ES-I3 (cell line): ENCODE data around the gene EYS.

Experiments used
- H3K36me3 ChIP-seq: 2 replicates; pipeline ENCODE4 v1.6.1; 2013; ENCODE audit warnings: mild to moderate bottlenecking, low read length, control low read depth, moderate library complexity; ENCODE audit not compliant: insufficient read depth
- H3K4me1 ChIP-seq: 2 replicates; pipeline ENCODE4 v1.6.1; 2013; ENCODE audit warnings: mild to moderate bottlenecking, control low read depth, low read length; ENCODE audit not compliant: insufficient read depth
- H3K9ac ChIP-seq: 2 replicates; pipeline ENCODE4 v1.6.1; 2013; ENCODE audit warnings: low read depth, mild to moderate bottlenecking, low read length, moderate library complexity
- H3K9me3 ChIP-seq: 2 replicates; pipeline ENCODE4 v1.6.1; 2013; ENCODE audit warnings: mild to moderate bottlenecking, low read length, moderate library complexity; ENCODE audit not compliant: control insufficient read depth, insufficient read depth

The EYS gene

DNA sequence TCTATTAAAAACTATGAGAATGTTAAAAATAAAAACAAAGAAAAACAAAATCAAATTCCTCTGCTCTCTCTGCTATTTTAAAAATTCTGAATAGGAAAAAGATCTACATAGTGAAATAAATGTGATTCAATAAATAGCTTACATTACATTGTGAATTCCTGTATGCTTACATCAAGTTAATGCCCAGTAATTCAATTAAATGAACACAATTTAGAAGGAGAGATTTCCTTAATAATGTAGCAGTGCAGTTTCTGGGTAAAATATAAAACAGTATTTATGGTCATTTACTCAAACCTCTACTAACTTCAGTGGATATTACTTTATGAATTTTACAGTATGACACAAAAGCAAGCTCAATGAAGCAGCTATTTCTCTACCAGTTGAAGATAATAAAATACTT lies 594.6 kb downstream of the EYS start:
- Histone ChIP-seq H3K4me1 (no peaks in the 10 kb centered on the region), H3K9me3 (no peaks in the 10 kb centered on the region), H3K36me3 (no peaks in the 10 kb centered on the region), H3K9ac (no peak overlapping the region)

DNA sequence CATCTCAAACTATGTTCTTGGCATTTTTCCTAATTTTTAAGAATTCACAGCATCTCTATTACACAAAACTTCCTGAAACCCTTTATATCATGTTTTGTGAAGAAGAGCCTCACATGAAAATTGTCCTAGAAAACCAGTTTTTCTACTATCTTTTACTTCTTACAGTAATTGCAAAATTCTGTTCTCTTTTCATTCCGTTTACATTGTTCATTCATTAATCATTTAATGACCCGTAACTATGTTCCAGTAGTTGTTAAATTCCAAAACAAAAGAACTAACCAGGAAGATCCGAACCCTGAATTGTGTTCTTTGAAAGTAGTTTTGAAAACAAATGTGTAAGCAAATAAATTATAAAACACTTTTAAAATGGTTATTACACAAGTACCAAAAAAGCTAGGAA lies 597.0 kb downstream of the EYS start:
- Histone ChIP-seq H3K4me1 (no peaks in the 10 kb centered on the region), H3K36me3 (no peaks in the 10 kb centered on the region), H3K9ac (no peak overlapping the region), H3K9me3 (no peaks in the 10 kb centered on the region)

DNA sequence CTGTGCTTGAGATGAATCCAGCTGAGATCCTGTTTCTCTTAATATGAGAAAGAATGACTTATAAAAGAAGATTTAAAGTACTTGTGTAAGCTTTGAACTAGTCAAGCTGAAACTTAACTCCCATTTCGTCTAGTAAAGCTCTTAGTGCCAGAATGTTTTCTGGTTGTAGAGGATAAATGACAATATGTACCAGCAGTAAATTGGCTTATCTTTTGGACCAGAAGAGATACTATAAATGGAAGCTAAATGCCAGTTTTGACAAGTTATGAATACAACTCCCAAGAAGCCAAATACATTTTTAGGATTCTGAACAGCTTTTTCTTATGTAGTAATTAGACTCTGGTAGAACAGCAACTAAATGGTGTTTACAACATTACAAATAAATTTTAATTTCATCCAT lies 608.7 kb downstream of the EYS start:
- H3K9ac ChIP-seq = no peak overlapping the region
- H3K4me1 ChIP-seq = no peaks in the 10 kb centered on the region
- no peaks in the 10 kb centered on the region for H3K9me3 ChIP-seq
- no peaks in the 10 kb centered on the region for H3K36me3 ChIP-seq

DNA sequence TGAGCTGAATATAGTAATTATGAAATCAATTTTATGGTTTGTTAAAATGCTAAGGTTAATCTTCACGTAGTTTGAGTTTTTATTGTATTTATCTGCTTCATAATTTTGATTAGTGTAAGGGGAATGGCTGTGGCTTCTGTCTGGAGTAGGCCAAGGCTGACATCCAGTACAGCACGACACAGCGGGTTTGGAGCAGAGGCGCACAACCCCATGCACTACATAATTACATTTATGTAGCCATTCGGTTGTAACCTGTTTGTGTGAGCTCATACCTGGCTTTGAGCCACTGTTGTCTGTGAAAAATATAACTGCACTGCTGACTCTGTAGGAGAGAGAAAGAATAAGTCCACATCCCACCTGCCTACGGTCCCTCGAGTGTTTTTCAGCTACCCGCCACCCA lies 615.5 kb downstream of the EYS start:
- Histone ChIP-seq H3K9ac (no peak overlapping the region), H3K9me3 (peaks cover 7% of the 10 kb centered on the region), H3K4me1 (no peaks in the 10 kb centered on the region), H3K36me3 (no peaks in the 10 kb centered on the region)

DNA sequence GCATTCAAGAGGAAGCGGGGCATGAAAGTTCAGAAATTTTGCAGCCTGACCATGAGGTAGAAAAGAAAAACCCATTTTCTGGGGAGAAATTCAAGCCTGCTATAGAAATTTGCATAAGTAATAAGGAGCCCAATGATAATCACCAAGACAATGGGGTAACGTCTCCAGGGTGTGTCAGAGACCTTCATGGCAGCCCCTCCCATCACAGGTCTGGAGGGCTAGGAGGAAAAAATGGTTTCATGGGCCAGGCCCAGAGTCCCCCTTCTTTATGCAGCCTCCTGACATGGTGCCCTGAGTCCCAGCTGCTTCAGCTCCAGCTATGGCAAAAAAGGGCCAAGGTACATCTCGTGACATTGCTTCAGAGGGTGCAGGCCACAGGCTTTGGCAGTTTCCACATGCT lies 618.5 kb downstream of the EYS start:
- Histone ChIP-seq H3K36me3 (no peaks in the 10 kb centered on the region), H3K4me1 (no peaks in the 10 kb centered on the region), H3K9ac (no peak overlapping the region), H3K9me3 (peaks cover 7% of the 10 kb centered on the region)

DNA sequence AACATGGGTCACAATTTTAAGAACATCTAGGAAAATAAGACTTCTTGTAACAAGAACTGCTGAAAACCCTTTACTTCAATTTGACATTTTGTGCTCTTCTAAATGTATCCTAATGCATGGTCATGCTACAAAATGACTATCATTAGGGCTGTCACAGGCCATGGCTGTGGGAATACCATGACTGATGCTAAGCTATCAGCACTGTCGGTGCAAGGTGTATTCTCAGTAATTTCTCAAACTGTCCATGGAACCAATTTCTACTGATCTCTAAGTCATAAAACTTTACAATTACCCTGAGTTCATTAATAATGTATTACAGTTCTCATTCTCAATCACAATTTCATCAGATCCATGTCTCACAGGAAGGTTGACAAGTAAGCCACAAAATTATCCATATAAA lies 625.3 kb downstream of the EYS start:
- Histone ChIP-seq H3K9ac (no peak overlapping the region), H3K4me1 (no peaks in the 10 kb centered on the region), H3K9me3 (no peaks in the 10 kb centered on the region), H3K36me3 (no peaks in the 10 kb centered on the region)

DNA sequence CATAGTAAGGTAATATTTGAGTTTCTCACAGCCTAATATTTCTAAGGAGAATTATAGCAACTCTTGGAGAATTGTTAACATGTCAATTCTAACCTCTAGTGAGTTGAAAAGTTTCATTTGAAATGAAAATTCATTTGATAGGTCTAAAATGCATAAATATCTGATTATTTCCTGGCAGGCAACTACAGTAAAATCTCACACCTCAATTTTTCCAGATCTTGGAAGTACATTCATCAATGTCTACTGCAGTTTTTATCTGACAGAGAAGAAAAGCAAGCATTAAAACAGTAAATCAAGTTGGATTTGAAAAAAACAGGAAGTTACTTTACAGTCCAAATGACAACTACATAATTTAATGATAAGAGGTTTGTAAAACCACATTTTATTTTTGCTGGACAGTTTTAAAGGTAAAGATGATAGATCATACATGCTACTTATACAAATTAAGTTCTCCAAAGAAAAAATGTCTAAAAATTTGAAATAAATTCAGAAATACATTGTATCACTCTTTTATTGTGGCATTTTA lies 631.3 kb downstream of the EYS start:
- no peak overlapping the region for H3K9ac ChIP-seq
- no peaks in the 10 kb centered on the region for H3K4me1 ChIP-seq
- H3K9me3 ChIP-seq = no peaks in the 10 kb centered on the region
- no peaks in the 10 kb centered on the region for H3K36me3 ChIP-seq

DNA sequence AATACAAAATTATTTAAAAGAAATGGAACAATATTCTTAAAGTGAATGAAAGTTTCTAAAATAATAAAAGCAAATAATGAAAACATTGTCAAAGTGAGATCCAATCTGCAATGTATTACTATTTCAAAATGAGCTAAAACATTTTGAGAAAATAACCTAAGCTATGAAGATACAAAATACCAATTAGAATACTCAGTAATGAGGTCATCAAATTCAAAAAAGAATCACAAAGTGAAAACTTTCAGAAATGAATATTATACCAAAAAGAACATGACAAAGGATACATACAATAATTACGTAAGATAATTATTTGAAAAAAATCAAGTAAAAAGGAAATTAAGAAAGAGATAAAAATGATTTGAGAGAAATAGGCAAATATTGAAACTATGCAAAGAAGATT lies 634.5 kb downstream of the EYS start:
- H3K9ac ChIP-seq = no peak overlapping the region
- no peaks in the 10 kb centered on the region for H3K4me1 ChIP-seq
- no peaks in the 10 kb centered on the region for H3K36me3 ChIP-seq
- H3K9me3 ChIP-seq = no peaks in the 10 kb centered on the region

DNA sequence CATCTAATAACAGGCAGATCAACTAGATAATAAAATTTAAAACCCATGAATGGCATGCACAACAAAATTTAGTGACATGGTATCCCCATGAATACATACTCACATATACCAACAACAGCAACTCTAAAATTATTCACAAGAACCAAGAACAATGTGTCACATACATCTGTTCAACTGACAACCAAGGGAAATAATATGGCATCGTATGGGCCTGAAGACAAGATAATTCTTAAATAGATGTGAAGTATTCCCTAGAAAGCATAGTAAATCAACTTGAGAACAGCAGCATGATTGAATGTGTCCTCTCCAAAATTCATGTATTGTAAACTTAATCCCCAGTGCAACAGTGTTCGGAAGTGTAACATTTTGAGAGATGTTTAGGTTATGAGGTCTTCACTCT lies 635.5 kb downstream of the EYS start:
- no peak overlapping the region for H3K9ac ChIP-seq
- H3K36me3 ChIP-seq = no peaks in the 10 kb centered on the region
- no peaks in the 10 kb centered on the region for H3K9me3 ChIP-seq
- H3K4me1 ChIP-seq = no peaks in the 10 kb centered on the region

DNA sequence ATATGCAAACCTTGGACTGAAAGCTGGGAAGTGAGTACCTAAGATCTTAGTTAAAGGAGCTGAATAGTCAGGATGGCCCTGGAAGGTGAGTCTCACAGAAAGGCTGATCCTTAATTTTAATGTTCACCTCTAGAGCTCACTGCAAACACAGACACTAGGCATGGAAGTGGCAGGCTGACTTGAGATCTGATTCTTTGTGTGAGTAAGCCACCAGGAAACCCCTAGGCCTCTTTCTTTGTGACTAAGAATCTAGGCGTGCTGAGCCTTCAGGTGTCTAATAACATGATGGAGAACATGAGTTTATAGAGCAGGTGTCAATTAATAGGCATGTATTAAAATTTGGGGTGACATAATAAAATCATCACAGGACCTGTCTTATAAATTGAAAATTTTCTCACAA lies 642.2 kb downstream of the EYS start:
- H3K36me3 ChIP-seq = no peaks in the 10 kb centered on the region

DNA sequence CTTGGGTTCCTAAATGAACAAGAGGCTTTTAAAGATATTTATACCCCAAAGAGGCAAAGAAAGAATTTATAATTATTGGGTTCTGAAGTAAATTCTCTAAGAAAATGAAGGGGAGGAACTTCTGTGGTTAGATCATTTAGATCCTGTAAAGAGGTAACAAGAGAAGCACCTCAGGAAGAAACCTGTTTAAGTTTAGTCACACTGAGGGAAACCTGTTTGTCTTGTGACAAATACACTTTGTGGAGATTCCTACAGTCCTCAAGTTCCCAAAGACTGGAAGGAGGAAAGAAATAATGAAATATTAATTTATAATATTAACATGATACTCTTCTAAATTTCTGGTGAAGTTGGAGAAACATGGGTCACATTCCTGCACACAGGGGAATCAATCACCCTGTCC lies 647.5 kb downstream of the EYS start:
- no peaks in the 10 kb centered on the region for H3K36me3 ChIP-seq
- no peaks in the 10 kb centered on the region for H3K9me3 ChIP-seq
- no peaks in the 10 kb centered on the region for H3K4me1 ChIP-seq
- H3K9ac ChIP-seq = no peak overlapping the region

More for the DNA sequence above, 642.2 kb downstream of the EYS start:
- Histone ChIP-seq H3K9me3 (no peaks in the 10 kb centered on the region), H3K4me1 (no peaks in the 10 kb centered on the region), H3K9ac (no peak overlapping the region)

DNA sequence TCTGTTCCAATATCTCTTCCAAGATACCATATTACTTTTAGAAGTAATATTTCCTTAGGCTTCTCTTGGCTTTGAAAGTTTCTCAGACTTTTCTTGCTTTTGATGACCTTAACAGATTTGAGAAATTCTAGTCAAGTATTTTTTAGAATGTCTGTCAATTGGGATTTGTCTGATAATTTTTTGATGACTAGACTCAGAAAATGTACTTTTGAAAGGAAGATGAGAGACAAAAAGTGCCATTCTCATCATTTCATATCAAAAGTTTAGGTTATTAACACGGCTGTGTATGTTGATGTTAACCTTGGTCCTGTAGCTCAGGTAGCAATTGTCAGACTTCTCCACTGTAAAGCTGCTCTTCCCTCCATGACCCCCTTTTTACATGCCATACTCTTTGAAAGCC lies 651.5 kb downstream of the EYS start:
- Histone ChIP-seq H3K4me1 (no peaks in the 10 kb centered on the region), H3K9ac (no peak overlapping the region), H3K36me3 (no peaks in the 10 kb centered on the region), H3K9me3 (no peaks in the 10 kb centered on the region)

DNA sequence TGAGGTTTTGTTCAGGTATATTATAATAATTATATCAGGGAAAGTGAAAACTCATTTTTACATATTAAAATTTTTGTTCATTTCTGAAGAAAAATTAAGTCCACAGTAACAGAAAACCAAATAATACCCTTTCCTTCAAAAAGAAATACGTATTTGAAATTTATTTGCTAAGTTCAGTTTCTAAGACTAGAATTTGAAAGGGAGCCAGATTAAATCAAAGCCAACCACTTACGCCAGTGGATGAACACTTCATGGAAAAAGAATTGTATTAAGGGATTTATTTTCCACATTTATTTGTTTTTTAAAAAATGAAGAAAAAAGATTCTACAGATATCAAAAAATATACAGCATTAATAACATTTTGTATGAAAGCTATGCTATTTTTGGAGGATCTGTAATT lies 654.4 kb downstream of the EYS start:
- H3K9ac ChIP-seq = no peak overlapping the region
- no peaks in the 10 kb centered on the region for H3K9me3 ChIP-seq
- no peaks in the 10 kb centered on the region for H3K36me3 ChIP-seq
- no peaks in the 10 kb centered on the region for H3K4me1 ChIP-seq

DNA sequence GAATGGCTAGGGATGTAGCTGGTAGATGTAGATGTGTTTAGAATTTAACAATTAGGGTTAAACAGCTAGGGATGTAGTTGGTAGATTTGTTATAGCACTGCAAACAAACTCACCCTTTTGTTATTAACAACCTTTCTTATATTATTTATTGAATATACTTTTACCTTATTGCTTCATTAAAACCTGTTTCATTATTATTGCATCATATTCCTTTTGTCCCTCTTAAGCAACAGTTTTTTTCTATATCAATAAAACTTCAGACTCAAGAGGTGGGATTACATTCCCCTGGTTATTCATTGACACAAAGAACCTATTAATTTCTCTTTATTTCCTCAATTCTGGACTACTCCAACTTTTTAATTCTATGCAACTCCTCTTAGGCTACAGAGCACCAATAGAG lies 661.2 kb downstream of the EYS start:
- H3K9me3 ChIP-seq = no peaks in the 10 kb centered on the region
- H3K9ac ChIP-seq = no peak overlapping the region
- no peaks in the 10 kb centered on the region for H3K36me3 ChIP-seq

DNA sequence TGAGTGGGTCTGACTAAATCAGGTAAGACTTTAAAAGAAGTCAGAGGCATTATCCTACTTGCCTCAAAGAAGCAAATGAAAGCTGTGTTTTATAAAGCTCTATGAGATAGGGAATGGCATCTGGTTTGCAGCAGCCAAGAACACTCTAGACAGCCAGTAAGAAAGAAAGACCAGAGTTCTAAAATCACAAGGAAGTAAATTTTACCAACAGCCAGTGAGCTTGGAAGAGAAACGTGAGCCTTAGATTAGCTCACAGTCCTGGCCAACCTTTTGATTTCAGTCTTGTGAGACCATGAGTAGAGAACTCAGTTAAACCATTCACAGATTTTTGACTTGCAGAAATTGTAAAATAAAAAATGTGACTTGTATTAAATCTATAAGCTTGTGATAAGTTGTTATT lies 693.0 kb downstream of the EYS start:
- no peak overlapping the region for H3K9ac ChIP-seq
- no peaks in the 10 kb centered on the region for H3K4me1 ChIP-seq
- H3K36me3 ChIP-seq = no peaks in the 10 kb centered on the region
- no peaks in the 10 kb centered on the region for H3K9me3 ChIP-seq

More for the DNA sequence above, 661.2 kb downstream of the EYS start:
- no peaks in the 10 kb centered on the region for H3K4me1 ChIP-seq

DNA sequence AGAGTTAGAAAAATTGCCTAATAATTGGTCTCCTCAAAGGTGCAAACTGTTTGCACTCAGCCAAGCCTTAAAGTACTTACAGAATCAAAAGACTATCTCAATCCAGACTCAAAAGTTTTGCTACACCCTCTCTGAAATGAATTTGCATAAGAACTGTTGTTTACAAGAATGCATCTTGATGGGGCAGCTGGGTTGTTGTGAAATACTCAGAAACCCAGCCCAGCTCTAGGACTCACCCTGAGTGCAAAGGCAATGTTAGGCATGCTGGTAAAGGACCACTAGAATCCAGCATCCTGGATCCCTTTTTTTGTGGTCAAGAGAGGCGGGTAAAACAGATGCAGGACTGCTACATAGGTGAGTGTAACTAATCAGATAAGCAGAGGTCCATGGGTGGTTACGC lies 700.2 kb downstream of the EYS start:
- Histone ChIP-seq H3K9ac (no peak overlapping the region), H3K4me1 (no peaks in the 10 kb centered on the region), H3K9me3 (no peaks in the 10 kb centered on the region)

More for the DNA sequence above, 700.2 kb downstream of the EYS start:
- no peaks in the 10 kb centered on the region for H3K36me3 ChIP-seq
